MCF 10A (cell line): ENCODE results near the gene PTPRT. TPM values are rescaled to one million over a fixed set of nuclear protein-coding genes. Genes with fewer than 3 reads are reported as not detected.

Experiments
- BruUV-seq: library from RNA; stranded (reverse); fragments of 400-500 nt; replicated peaks from 2 replicates; lab custom pipeline; 2021; lab: Mats Ljungman, UMichigan
- CTCF ChIA-PET: fragments of 300-600 bp; sonication (Branson Sonifier 250); formaldehyde crosslinking; extraction: SDS; loops from one replicate; lab custom pipeline; 2021; ENCODE audit warnings: antibody characterized with exemption, inconsistent platforms; lab: Yijun Ruan, JAX
- POLR2A ChIA-PET: fragments of 300-600, 350-650 bp; sonication (Branson Sonifier 250); formaldehyde crosslinking; extraction: SDS; loops from one replicate; lab custom pipeline; 2020; ENCODE audit warnings: antibody characterized with exemption, inconsistent platforms; lab: Yijun Ruan, JAX
- DNase-seq: peaks from one replicate; pipeline ENCODE4 v3.0.0-alpha.2; 2018; ENCODE audit not compliant: unreplicated experiment
- H3K27ac Mint-ChIP-seq: one replicate; pipeline ENCODE4 v1.8.0; 2022; ENCODE audit warnings: mild to moderate bottlenecking, low read depth, mixed read lengths; ENCODE audit not compliant: unreplicated experiment
- H3K27me3 Mint-ChIP-seq: one replicate; pipeline ENCODE4 v1.8.0; 2022; ENCODE audit warnings: mixed read lengths; ENCODE audit not compliant: insufficient read depth, unreplicated experiment
- H3K36me3 Mint-ChIP-seq: one replicate; pipeline ENCODE4 v1.8.0; 2022; ENCODE audit warnings: mild to moderate bottlenecking, moderate library complexity, mixed read lengths; ENCODE audit not compliant: insufficient read depth, unreplicated experiment
- H3K4me1 Mint-ChIP-seq: one replicate; pipeline ENCODE4 v1.8.0; 2022; ENCODE audit warnings: mixed read lengths; ENCODE audit not compliant: insufficient read depth, unreplicated experiment
- H3K4me3 Mint-ChIP-seq: one replicate; pipeline ENCODE4 v1.8.0; 2022; ENCODE audit warnings: mild to moderate bottlenecking, moderate library complexity, mixed read lengths; ENCODE audit not compliant: unreplicated experiment
- H3K9me3 Mint-ChIP-seq: one replicate; pipeline ENCODE4 v1.8.0; 2022; ENCODE audit warnings: mixed read lengths; ENCODE audit not compliant: unreplicated experiment
- CTCF ChIP-seq: fragments of 200-600 bp; IDR thresholded peaks from one replicate; pipeline ENCODE4 v1.8.0; 2022; ENCODE audit warnings: antibody characterized with exemption, mild to moderate bottlenecking; ENCODE audit not compliant: unreplicated experiment
- intact Hi-C: fragments of 100-400 bp; cut with micrococcal nuclease; formaldehyde crosslinking; loops from 2 replicates; pipeline ENCODE4 v1.14.1; 2022
- total RNA-seq: library from RNA; stranded (reverse); gene quantifications from 2 replicates; pipeline ENCODE4 v1.2.3, GENCODE V29; 2022

Gene PTPRT
- total RNA-seq, 1 experiment from 2014 or later, result not detected

DNA sequence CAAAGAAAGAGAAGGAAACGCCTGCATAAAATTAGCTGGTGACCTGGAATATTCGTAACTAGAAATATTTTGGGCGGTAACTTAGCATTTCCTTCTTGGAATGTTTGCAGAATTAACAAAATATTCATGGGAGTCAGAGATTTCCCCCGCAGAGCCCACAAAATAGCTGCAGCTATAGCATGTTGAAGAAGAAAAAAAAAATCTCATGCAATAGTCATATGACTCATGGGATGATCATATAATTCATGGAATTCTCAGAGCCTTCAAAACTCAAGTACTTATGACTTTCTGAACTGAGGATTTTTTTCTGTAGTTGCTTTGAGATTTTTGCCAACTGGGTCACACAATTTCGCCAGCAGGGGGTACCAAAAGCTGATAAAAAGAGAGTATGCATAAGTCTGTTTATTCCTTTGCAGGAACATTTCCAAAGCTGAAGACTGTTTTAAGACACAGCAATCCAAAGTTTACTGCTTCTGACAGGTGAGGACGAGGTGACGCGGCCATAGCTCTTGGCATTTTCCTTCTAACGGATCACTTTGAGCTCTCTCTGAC is 985.5 kb downstream of the PTPRT start:
- ChIA-PET CTCF (interaction anchor here (0.5 to 0.7 kb wide), 2 partner anchors 10 to 1738 kb away, joined by 3 read pairs; no protein-coding TSS in a partner anchor), POLR2A (no interaction called here)
- Mint-ChIP-seq H3K27ac (no peak overlapping the region), H3K36me3 (no peaks in the 10 kb centered on the region), H3K4me1 (no peaks in the 10 kb centered on the region), H3K4me3 (no peak overlapping the region), H3K9me3 (peaks cover 40% of the 10 kb centered on the region), H3K27me3 (no peaks in the 10 kb centered on the region)
- no TSS peak for BruUV-seq
- DNase-seq, result no peak
- intact Hi-C loops, result no loop called here
- TF ChIP-seq CTCF, result no peak

DNA sequence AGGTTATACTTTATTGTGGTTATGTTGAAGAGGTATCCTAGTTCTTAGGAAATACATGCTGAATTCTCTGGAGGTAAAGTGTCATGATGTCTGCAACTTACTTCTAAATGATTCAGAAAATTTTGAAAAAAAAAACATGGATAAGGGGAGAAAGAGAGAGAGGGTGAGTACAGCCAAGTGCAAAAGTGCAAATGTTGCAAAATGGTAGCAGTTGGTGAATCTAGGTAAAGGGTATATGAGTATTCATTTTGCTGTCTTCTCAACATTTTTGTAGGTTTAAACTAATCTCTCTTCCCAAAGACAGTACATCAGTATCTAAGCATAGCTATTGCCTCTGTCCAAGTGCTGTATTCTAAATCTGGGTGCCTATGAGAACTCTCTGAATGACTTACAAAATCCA is 992.1 kb downstream of the PTPRT start:
- Mint-ChIP-seq H3K27me3 (no peaks in the 10 kb centered on the region), H3K4me3 (no peak overlapping the region), H3K4me1 (no peaks in the 10 kb centered on the region), H3K9me3 (peaks cover 34% of the 10 kb centered on the region), H3K36me3 (no peaks in the 10 kb centered on the region), H3K27ac (no peak overlapping the region)
- intact Hi-C loops, result no loop called here
- BruUV-seq, result no TSS peak
- TF ChIP-seq CTCF, result no peak
- CTCF ChIA-PET, result interaction anchor here (1.5 kb wide), 1 partner anchor 463 kb away, joined by 3 read pairs; no protein-coding TSS in a partner anchor
- POLR2A ChIA-PET, result no interaction called here
- DNase-seq, result no peak

DNA sequence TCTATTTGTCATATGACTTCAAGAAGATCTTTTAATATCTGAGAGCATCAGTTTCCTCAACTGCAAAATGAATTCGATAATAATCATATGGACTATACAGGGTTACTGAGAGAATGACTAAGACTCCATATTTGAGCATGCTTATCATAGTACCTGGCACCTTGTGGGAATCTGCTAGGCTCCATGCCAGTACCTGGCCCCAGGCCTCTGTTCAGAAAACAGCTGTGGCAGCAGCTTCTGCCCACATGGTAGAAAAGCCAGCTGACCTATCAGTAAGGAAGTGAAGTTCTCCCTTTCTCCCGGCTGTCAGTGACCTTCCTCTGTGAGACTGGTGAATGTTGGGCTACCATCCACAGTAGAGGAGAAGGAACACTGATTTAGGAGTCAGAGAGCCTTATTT is 996.6 kb downstream of the PTPRT start:
- Mint-ChIP-seq H3K27me3 (no peaks in the 10 kb centered on the region), H3K4me1 (no peaks in the 10 kb centered on the region), H3K4me3 (no peak overlapping the region), H3K36me3 (no peaks in the 10 kb centered on the region), H3K9me3 (peaks cover 20% of the 10 kb centered on the region), H3K27ac (no peak overlapping the region)
- no TSS peak for BruUV-seq
- ChIA-PET CTCF (no interaction called here), POLR2A (no interaction called here)
- no peak for TF ChIP-seq CTCF
- intact Hi-C loops, result no loop called here
- DNase-seq, result no peak

GRCh38 chr20:42192321-42192720 is 997.4 kb downstream of the PTPRT start:
- no peak for TF ChIP-seq CTCF
- H3K4me1 Mint-ChIP-seq, result no peaks in the 10 kb centered on the region
- ChIA-PET POLR2A (no interaction called here), CTCF (interaction anchor here (0.5 kb wide), 1 partner anchor 614 kb away, joined by 6 read pairs; no protein-coding TSS in a partner anchor)
- no peaks in the 10 kb centered on the region for H3K27me3 Mint-ChIP-seq
- BruUV-seq, result no TSS peak
- no peak overlapping the region for H3K4me3 Mint-ChIP-seq
- intact Hi-C loops, result no loop called here
- no peak overlapping the region for H3K27ac Mint-ChIP-seq
- DNase-seq, result no peak
- peaks cover 28% of the 10 kb centered on the region for H3K9me3 Mint-ChIP-seq
- H3K36me3 Mint-ChIP-seq, result no peaks in the 10 kb centered on the region
